GM18861 (cell line): ENCODE results near the gene B4GALT6.

ENCODE experiments used
- ATAC-seq: cut with Tn5 transposase; IDR thresholded peaks from one replicate; pipeline ENCODE4 v1.9.1; 2021; ENCODE audit not compliant: unreplicated experiment

The B4GALT6 gene

GRCh38 chr18:31661965-31662364, 22.4 kb downstream of the B4GALT6 start:
- ATAC-seq, result no peak

- no peak for ATAC-seq
Observed at GRCh38 chr18:31660763-31661162, 23.6 kb downstream of the B4GALT6 start.

- no peak for ATAC-seq
Observed at GRCh38 chr18:31659576-31660177, 24.7 kb downstream of the B4GALT6 start.

- peak; percentile 63 for ATAC-seq
Observed at GRCh38 chr18:31658670-31659575, 25.5 kb downstream of the B4GALT6 start.

GRCh38 chr18:31657823-31658669, 26.3 kb downstream of the B4GALT6 start:
- ATAC-seq, result peak; percentile 73

- no peak for ATAC-seq
Observed at GRCh38 chr18:31656754-31657153, 27.6 kb downstream of the B4GALT6 start.

GRCh38 chr18:31655354-31655753, 29.0 kb downstream of the B4GALT6 start:
- ATAC-seq, result no peak

- no peak for ATAC-seq
Observed at GRCh38 chr18:31652877-31653276, 31.5 kb downstream of the B4GALT6 start.

GRCh38 chr18:31652357-31652756, 32.0 kb downstream of the B4GALT6 start:
- ATAC-seq, result no peak

GRCh38 chr18:31651369-31651768, 33.0 kb downstream of the B4GALT6 start:
- no peak for ATAC-seq

- ATAC-seq, result peak; percentile 44
Observed at GRCh38 chr18:31649978-31650719, 34.2 kb downstream of the B4GALT6 start.

GRCh38 chr18:31649449-31649848, 34.9 kb downstream of the B4GALT6 start:
- no peak for ATAC-seq

GRCh38 chr18:31648966-31649429, 35.4 kb downstream of the B4GALT6 start:
- ATAC-seq, result peak; percentile 80

GRCh38 chr18:31648458-31648857, 35.9 kb downstream of the B4GALT6 start:
- no peak for ATAC-seq

GRCh38 chr18:31647127-31647753, 37.1 kb downstream of the B4GALT6 start:
- no peak for ATAC-seq

- ATAC-seq, result no peak
Observed at GRCh38 chr18:31646332-31647126, 37.9 kb downstream of the B4GALT6 start.

- ATAC-seq, result no peak
Observed at GRCh38 chr18:31645411-31645810, 39.0 kb downstream of the B4GALT6 start.

GRCh38 chr18:31643003-31643402, 41.4 kb downstream of the B4GALT6 start:
- no peak for ATAC-seq

GRCh38 chr18:31637445-31637844, 46.9 kb downstream of the B4GALT6 start:
- ATAC-seq, result no peak
